IPS-NIHi7 (cell line): Measurements from ENCODE around the gene GRK1.
"Not testable (repeated sequence)": the region's sequence is repeated elsewhere in the genome, so short reads cannot be mapped to it uniquely, and the experiment has no call there.

Source experiments
- DNase-seq: peaks from one replicate; pipeline ENCODE4 v3.0.0; 2012; ENCODE audit warnings: mixed read lengths; ENCODE audit errors: extremely low spot score

Gene GRK1

GRCh38 chr13:113666951-113667701 lies at the start of gene GRK1:
Gene GRK1, plus strand, starts transcription at chr13:113667219. Its CDS starts 168 bp downstream, at chr13:113667387.
- DNase-seq, result no peak

- DNase-seq, result no peak
These were observed 49.1 kb upstream of the GRK1 start for GRCh38 chr13:113617961-113618360.

- no peak for DNase-seq
These were observed 48.6 kb upstream of the GRK1 start for GRCh38 chr13:113618455-113618854.

GRCh38 chr13:113620036-113620796 lies 46.8 kb upstream of the GRK1 start:
- DNase-seq, result no peak

GRCh38 chr13:113621046-113621445 lies 46.0 kb upstream of the GRK1 start:
- DNase-seq, result no peak

- not testable (repeated sequence) for DNase-seq
These were observed 45.5 kb upstream of the GRK1 start for GRCh38 chr13:113621498-113621897.

GRCh38 chr13:113621986-113622550 lies 45.0 kb upstream of the GRK1 start:
- not testable (repeated sequence) for DNase-seq

- DNase-seq, result no peak
These were observed 44.1 kb upstream of the GRK1 start for GRCh38 chr13:113622791-113623490.

GRCh38 chr13:113623491-113624234 lies 43.4 kb upstream of the GRK1 start:
- no peak for DNase-seq

- no peak for DNase-seq
These were observed 42.8 kb upstream of the GRK1 start for GRCh38 chr13:113624235-113624587.

- DNase-seq, result not testable (repeated sequence)
These were observed 42.2 kb upstream of the GRK1 start for GRCh38 chr13:113624640-113625304.

- no peak for DNase-seq
These were observed 40.9 kb upstream of the GRK1 start for GRCh38 chr13:113625965-113626721.

- DNase-seq, result no peak
These were observed 39.9 kb upstream of the GRK1 start for GRCh38 chr13:113627136-113627535.

- DNase-seq, result no peak
These were observed 38.4 kb upstream of the GRK1 start for GRCh38 chr13:113628291-113629270.

- no peak for DNase-seq
These were observed 37.2 kb upstream of the GRK1 start for GRCh38 chr13:113629866-113630265.

GRCh38 chr13:113630296-113630695 lies 36.7 kb upstream of the GRK1 start:
- no peak for DNase-seq

- no peak for DNase-seq
These were observed 36.2 kb upstream of the GRK1 start for GRCh38 chr13:113630804-113631203.

- DNase-seq, result no peak
These were observed 35.5 kb upstream of the GRK1 start for GRCh38 chr13:113631341-113632095.
